GM10248 (cell line): ENCODE data around the gene CUZD1.
"Not testable (repeated sequence)": the region's sequence is repeated elsewhere in the genome, so short reads cannot be mapped to it uniquely, and the experiment has no call there.

Source experiments
- CTCF ChIA-PET: fragments of 300-600 bp; sonication (Branson Sonifier 250); formaldehyde crosslinking; extraction: SDS; loops from one replicate; lab custom pipeline; 2021; ENCODE audit warnings: antibody characterized with exemption; lab: Yijun Ruan, JAX
- POLR2A ChIA-PET: fragments of 350-650 bp; sonication (Branson Sonifier 250); formaldehyde crosslinking; extraction: SDS; loops from one replicate; lab custom pipeline; 2020; ENCODE audit warnings: antibody characterized with exemption; lab: Yijun Ruan, JAX
- DNase-seq: peaks from one replicate; pipeline ENCODE4 v3.0.0; 2012; ENCODE audit errors: extremely low spot score
- TF ChIP-seq, protein P1 (sequence below): IDR thresholded peaks from 2 replicates; pipeline ENCODE4 v1.5.1; 2012; ENCODE audit warnings: mild to moderate bottlenecking, low read depth; ENCODE audit errors: extremely low read depth, missing control alignments, control extremely low read depth

Gene CUZD1

GRCh38 chr10:122878799-122879338, 33.2 kb upstream of the CUZD1 start:
- POLR2A ChIA-PET: no interaction called here
- peak; percentile 14 for DNase-seq
- TF ChIP-seq, protein P1, sequence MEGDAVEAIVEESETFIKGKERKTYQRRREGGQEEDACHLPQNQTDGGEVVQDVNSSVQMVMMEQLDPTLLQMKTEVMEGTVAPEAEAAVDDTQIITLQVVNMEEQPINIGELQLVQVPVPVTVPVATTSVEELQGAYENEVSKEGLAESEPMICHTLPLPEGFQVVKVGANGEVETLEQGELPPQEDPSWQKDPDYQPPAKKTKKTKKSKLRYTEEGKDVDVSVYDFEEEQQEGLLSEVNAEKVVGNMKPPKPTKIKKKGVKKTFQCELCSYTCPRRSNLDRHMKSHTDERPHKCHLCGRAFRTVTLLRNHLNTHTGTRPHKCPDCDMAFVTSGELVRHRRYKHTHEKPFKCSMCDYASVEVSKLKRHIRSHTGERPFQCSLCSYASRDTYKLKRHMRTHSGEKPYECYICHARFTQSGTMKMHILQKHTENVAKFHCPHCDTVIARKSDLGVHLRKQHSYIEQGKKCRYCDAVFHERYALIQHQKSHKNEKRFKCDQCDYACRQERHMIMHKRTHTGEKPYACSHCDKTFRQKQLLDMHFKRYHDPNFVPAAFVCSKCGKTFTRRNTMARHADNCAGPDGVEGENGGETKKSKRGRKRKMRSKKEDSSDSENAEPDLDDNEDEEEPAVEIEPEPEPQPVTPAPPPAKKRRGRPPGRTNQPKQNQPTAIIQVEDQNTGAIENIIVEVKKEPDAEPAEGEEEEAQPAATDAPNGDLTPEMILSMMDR: no peak
- CTCF ChIA-PET: interaction anchor here (1.7 to 2.3 kb wide), 2 partner anchors 12 to 101 kb away, joined by 5 to 8 read pairs; partner anchors contain the start of gene PSTK

DNA sequence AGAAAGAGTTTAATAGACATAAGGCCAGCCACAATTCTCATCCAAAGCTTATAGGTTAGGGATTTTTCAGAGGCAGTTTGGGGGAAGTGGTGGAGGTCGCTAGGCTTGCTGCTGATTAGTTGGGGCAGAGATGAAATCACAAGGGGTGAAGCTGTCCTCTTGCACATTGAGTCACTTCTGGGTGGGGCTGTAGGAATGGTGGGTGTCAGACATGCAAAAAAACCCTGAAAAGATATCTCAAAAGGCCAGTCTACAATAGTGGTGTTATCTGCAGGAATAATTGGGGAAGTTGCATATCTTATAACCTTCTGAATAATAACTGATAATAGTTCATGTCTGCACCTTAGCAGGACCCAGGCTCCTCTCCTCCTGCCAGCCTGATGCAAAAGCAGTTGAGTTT, 31.6 kb upstream of the CUZD1 start:
- CTCF ChIA-PET: interaction anchor here (1.2 to 2.3 kb wide), 3 partner anchors 20 to 103 kb away, joined by 3 to 8 read pairs (median 3); partner anchors contain the start of gene PSTK
- no peak for DNase-seq
- TF ChIP-seq, protein P1: no peak
- POLR2A ChIA-PET: no interaction called here

- CTCF ChIA-PET: interaction anchor here (1.2 kb wide), 1 partner anchor 9 kb away, joined by 4 read pairs; no protein-coding TSS in a partner anchor
- no peak for DNase-seq
- POLR2A ChIA-PET: no interaction called here
- TF ChIP-seq, protein P1: no peak
Measured at GRCh38 chr10:122876467-122876855, 30.8 kb upstream of the CUZD1 start.

DNA sequence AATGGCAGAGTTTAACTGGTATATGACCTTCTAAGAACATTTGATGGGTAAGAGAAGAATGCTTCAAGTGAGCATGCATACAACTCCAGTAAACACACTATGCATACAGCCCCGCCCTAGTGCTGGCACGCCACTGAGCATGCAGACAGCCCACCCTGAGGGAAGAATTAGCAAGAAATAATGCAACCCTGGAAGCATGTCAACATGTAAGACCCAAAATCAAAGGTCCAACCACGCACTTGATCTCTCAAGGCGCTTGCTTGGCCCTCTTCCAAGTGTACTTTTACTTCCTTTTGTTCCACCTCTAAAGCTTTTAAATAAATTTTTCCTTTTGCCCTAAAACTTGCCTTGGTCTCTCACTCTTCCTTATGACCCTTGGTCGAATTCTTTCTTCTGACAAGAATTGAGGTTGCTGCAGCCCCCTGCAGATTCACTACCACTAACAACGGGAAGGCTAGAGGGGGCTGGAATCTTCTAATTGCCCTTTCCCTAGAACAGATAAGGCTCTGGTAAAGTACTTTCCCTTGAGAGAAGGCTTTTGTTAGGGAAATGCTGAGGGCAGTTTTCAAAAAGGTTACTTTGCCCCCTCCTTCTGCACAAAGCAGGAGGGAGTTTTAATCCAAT, 30.3 kb upstream of the CUZD1 start:
- TF ChIP-seq, protein P1: no peak
- CTCF ChIA-PET: interaction anchor here (1.2 kb wide), 1 partner anchor 9 kb away, joined by 4 read pairs; no protein-coding TSS in a partner anchor
- DNase-seq: no peak
- POLR2A ChIA-PET: no interaction called here

DNA sequence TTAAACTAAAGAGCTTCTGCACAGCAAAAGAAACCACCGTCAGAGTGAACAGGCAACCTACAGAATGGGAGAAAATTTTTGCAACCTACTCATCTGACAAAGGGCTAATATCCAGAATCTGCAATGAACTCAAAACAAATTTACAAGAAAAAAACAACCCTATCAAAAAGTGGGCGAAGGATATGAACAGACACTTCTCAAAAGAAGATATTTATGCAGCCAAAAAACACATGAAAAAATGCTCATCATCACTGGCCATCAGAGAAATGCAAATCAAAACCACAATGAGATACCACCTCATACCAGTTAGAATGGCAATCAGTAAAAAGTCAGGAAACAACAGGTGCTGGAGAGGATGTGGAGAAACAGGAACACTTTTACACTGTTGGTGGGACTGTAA, 26.3 kb upstream of the CUZD1 start:
- POLR2A ChIA-PET, CTCF ChIA-PET, DNase-seq: not testable (repeated sequence)

- POLR2A ChIA-PET, CTCF ChIA-PET, DNase-seq: not testable (repeated sequence)
Measured at GRCh38 chr10:122868768-122869167, 23.1 kb upstream of the CUZD1 start.

GRCh38 chr10:122866757-122867482, 21.3 kb upstream of the CUZD1 start:
- DNase-seq, POLR2A ChIA-PET: not testable (repeated sequence)
- CTCF ChIA-PET: interaction anchor here (0.8 to 1.5 kb wide), 2 partner anchors 9 to 11 kb away, joined by 4 to 5 read pairs; no protein-coding TSS in a partner anchor

DNA sequence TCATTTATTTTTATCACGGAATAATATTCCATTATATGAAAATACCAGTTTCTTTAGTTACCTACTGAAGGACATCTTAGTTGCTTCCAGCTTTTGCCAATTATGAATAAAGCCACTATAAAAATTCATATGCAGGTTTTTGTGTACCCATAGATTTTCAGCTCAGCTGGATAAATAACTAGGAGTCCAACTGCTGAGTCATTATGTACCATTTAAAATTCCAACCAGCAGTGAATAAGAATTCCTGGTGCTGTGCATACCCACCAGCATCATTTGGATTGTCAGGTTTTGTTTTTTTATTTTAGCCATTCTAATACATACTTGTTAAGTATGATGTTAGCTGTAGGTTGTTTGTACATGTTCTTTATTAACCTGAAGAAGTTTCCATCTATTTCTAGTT, 19.2 kb upstream of the CUZD1 start:
- TF ChIP-seq, protein P1: no peak
- POLR2A ChIA-PET: no interaction called here
- CTCF ChIA-PET: no interaction called here
- no peak for DNase-seq
